Activated CD8-positive, alpha-beta memory T cell treated with anti-CD3 and anti-CD28 coated beads, Interleukin-2, amount 50 U/mL, for 24 hours (primary cell): ENCODE measurements around the gene DSE.

Experiments
- DNase-seq: peaks from one replicate; pipeline ENCODE4 v3.0.0-alpha.2; 2020; ENCODE audit errors: extremely low read depth

The DSE gene

DNA sequence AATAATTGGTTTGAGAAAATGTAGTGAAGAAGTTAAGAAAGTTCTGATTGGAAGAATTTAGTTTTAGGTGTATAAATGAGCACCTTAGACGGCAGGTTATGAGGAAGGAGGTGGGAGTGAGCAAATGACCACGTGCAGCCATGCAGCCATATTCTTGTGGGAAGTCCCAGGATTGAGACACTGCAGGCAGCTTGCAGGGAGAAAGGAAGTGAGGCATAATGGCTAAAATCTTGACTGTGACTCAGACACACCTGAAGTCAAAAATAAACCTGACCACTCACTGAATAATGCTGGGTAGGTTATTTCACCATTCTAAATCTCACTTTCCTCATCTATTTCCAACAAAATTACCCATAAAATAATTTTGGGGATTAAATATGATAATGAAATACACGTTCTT, 16.6 kb downstream of the DSE start:
- DNase-seq, result no peak

DNA sequence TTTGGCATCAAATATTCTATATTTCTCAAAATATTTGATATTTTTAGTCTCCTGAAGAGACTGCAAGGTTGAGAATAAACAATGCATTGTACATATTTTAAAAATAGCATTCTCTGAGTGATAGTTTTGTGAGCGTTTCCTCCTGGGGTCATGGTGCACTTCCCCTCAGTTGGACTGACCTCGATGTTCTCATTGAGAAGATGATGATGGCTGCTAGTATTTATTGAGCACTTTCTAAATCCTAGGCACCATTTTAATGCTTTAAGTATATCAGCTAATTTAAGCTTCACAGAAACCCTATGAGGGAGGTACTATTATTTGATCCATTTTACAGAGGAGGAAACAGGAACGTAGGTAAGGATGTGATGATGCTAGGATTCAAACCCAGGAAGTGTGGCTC, 18.2 kb downstream of the DSE start:
- DNase-seq, result no peak

DNA sequence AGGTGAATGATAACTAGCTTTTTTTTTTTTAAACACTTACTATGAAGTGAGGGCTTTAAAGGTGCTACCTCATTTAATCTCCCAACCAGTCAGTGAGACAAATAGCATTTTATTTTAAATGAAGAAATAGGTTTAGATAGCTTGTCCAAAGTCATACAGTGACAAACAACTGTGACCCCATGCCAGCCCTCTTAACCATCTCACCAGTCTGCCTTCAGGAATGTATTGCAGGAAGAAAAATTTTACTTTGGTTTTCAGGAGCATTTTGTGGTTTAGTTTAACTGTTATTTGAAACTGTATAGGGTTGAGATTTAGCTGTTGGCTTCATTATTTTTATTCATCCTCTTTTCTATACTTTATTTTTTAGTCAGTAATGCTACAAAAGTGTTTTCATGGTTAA, 18.6 kb downstream of the DSE start:
- no peak for DNase-seq

DNA sequence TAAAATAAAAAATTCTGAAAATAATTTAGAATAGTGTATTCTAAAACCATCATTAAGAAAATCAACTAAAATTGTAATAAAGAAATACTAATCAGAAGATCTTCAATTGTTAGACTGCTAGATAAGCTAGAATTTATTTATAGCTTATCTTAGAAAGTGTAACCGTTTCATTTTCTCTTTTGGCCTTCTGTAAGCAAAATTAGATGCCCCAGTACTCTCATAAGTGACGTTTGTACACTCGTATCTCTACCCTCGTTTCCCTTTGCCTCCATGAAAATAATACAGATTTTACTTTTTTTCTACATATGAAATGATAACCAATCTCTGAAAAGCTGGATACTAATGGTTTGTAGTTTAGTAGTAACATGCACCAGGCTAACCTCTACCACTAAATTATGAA, 19.8 kb downstream of the DSE start:
- no peak for DNase-seq

DNA sequence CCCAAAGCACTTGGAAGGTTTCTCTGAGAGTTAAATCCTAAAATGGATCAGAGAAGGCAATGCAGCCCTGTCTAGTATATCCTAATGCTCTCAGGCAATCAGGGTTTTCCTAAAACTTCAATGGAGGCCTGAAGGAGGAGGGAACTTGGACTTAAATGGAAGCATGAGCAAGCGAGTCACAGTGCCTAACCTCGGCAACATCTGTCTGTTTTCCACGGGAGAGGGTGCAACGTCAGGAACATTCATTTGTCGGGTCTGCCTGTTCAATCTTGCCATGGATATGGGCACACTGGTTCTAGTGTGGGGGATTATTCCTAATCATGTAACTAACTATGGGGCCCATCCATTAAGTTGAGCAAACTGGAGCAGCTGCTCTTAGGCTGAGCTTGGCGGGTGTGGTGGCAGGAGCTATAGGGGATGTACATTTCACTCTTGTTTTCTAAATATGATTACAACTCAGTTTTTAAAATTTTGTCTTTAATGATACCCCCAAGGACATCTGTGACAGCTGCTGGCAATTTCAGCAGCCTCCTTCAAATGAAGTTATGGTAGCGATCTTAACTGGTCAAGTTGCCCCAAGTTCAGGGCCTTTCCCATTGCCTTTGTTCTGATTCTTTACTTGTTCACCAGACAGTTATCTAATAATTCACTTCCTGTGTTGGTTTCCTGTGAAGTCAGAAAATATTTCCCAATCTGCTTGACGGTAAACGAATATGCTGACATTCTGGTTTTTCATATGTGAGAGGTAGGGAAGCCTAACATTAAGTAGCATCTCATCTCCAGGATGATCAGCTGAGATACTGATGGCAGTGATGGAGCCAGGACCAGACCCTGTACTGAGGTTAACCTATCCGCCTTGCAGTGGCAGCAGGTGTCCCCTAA, 21.6 kb downstream of the DSE start:
- DNase-seq, result no peak

DNA sequence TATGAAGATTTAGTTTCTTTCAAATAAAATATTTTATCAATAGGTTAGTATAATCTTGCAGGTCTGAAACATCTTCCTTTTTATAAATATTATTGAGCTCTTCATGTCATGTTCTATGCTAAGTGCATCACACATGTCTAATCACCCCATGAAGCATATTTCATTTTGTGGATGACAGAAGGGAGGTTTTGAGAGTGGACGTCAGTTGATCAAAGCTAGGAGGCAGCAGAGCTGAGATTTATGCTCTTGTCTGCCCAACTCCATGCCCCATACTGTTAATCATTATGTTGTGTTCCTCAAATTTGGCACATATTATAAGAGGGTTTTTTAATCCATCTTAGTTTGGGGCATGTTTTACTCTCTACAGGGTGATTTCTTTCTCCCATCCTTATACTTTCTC, 22.7 kb downstream of the DSE start:
- DNase-seq, result no peak

DNA sequence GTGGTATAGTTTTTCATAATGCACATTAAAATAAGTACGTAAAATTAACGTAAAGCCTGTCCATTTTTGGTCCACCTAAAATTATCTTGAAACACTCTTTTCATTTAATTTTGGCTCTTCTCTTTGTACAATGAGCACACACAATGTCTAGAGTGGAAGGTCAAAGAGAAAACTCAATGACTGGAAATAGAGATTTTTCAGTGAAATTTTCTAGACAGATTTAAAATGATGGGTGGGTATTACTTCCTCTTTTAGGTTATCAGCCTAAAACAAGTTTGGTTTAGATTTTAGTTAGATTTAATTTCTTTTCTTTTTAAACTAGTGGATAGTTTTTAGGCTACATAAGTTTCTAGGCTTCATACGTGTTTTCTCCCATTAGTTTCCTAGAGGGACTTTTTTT, 24.9 kb downstream of the DSE start:
- DNase-seq, result no peak

DNA sequence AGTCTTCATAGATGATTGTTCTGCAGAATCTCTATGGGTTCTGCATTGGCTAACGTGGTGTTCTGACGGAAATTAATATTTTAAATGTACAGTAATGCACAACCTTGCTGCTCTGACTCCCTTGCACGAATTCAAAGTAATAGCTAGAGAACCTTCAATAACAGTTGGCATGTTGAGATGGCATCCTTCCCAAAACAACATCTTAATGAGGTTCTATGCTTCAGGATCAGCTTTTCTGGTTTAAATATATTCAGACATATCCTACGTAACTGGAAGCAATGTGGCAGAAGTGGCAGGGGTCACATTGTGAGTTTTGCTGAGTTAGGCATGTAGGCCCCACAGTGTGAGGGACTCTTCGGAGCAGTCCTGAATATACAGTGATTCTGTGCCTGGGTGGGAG, 25.7 kb downstream of the DSE start:
- DNase-seq, result no peak

DNA sequence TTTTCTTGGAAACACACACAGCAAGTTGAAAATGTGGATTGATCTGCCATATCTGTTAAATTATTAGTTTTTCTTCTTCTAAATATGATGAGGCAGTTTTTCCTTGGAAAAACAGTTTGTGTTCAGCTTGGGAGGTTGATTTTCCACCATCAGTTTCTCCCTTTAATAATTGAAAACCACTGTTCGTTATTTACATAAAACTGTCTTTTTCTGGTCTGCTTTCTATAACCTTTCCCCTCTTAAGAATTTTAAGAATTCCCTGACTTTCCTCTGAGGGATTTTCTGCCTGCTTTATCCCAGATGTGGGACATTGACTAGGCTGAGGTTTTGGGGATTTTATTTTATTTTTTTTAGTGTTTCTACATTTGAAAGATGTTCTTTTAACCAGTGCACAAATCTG, 27.2 kb downstream of the DSE start:
- no peak for DNase-seq

DNA sequence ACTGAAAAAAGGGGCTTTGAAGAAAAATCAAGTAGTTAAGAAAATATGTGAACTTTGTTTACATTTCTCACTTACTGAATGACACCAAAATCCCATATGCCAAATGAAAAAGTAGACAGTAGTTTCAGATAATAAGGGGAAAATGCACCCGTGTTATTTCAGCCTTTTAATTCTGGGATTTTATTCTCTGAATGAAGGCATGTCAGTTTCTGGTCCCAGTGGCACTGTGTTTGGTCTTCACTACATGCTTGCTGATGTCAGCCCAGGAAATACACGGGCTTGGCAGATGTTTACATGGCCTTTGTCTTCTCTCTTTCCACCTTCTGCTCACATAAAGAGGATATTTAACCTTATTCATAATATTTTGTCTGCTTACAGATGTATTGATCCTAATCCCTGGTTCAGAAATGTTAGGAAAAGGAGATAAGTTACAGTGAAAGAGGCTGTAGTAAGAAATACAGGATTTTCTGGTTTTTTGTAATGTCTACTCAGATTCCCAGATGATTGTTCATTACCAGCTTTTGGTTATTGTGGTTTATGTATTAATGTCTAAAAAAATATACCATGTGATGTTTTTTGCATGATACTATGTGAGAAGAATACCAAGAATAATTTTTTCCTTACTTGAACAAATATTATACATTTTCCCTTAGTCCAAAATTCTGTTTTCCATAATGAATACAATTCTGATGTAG, 27.7 kb downstream of the DSE start:
- no peak for DNase-seq

DNA sequence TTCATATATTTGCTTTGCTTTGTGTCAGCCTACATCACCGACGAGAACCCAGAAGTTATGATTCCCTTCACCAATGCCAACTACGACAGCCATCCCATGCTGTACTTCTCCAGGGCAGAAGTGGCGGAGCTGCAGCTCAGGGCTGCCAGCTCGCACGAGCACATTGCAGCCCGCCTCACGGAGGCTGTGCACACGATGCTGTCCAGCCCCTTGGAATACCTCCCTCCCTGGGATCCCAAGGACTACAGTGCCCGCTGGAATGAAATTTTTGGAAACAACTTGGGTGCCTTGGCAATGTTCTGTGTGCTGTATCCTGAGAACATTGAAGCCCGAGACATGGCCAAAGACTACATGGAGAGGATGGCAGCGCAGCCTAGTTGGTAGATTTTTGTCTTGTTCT, 28.5 kb downstream of the DSE start:
- no peak for DNase-seq

DNA sequence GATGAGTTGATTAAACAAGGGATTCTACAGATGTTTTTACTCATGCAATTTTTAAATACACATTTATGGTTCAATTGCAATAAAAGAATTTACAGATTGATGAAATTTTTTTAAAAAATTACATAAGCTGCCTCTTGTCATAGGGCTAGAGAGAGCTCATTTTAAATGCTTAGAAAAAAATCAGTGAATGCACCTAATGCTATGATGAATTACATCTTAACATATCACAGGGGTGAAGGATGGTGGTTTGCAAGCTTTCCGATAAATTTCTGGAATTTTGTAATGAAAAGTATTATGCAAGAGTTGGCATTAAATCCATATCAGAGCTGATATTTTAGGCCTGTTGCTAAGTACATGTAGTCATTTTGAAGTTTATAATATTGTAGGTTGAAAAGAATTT, 29.6 kb downstream of the DSE start:
- DNase-seq, result no peak

DNA sequence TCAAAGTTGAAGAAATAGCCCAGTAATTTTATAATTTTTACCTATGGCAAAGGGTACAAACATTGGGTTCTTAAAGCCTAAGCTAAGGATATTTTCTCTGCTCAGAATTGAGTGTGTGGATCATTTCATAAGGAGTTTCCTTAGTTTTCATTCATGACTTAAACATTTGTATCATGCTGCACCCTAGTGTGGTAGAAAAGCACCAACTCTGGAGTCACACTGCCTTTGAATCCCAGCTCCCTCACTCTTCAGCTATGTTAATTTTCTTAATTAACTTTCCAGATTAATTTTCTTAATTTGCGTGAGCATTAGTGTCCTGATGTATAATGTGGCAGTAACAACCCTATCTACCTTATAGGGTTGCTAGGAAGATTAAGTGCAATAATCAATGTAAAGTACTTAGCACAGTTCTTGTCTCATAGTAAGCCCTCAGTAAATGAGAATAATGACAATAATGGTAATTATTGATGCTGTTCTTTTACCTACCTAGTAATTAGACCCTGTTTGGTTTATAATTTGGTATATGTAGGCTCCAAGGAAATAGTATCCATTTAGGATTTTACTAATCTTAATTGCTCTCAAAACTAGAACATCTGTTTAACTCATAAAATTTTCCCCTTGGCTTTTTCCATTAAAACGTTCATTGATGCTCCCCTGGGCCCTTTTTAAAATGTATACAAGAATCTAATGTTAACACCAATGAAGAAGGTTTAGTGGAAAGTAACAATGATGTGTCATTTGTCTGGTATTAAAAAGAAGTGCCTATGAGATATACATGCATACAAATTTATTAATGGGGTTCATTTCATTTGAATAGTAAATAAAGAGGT, 31.6 kb downstream of the DSE start:
- DNase-seq, result no peak

DNA sequence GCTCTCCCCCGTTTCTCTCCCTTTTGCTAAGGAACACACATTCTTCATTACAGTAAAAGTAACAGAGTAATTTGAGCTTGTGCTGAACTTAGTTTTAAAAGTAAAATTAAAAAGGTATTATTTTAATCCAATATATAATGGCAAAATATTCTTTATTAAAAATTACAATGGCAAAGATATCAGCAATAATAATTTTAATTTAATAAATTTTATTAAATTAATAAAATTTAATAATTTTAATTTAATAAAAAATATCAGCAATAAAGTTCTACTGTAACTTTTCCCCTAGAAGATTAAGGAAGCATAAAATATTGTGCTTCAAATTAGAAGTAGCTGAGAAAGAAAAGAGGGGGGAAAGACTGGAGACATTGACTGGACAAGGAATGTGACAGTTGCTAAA, 32.5 kb downstream of the DSE start:
- no peak for DNase-seq

DNA sequence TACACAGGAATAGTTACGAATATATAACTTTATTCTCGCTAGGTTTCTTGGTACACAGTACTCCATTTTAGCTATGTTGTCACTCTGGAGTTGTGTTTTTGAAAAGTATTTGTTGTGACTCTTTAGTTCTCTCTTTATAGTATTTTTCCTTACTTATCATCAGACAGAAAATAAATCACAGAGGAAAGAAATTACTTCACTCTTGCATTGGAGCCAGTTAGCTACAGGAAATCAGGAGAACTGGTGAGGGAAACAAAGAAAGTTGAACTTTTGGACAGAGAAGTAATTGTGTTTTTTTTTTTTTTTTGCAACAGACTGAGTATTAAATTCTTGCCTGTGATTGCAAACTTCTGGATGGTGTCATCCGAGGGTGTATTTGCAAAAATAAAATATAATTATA, 33.9 kb downstream of the DSE start:
- no peak for DNase-seq

DNA sequence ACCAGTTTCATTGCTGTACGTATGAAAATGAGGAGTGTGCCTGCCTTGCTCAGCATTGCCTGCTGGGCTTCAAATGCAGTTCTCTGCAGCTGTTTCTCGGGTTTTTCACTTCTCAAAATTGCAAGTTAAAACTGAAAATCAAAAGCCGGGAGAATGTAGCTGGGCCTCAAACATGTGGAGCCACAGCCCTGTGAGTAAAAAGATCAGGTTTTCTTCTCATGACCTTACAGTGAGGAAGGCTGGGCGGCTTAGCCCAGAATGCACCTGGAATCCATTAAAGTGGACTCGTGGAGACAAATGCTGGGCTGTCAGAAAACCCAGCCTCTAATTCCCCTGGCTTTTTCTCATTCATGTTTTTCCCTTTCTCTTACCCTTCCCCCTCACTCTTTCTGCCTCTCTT, 34.4 kb downstream of the DSE start:
- no peak for DNase-seq

DNA sequence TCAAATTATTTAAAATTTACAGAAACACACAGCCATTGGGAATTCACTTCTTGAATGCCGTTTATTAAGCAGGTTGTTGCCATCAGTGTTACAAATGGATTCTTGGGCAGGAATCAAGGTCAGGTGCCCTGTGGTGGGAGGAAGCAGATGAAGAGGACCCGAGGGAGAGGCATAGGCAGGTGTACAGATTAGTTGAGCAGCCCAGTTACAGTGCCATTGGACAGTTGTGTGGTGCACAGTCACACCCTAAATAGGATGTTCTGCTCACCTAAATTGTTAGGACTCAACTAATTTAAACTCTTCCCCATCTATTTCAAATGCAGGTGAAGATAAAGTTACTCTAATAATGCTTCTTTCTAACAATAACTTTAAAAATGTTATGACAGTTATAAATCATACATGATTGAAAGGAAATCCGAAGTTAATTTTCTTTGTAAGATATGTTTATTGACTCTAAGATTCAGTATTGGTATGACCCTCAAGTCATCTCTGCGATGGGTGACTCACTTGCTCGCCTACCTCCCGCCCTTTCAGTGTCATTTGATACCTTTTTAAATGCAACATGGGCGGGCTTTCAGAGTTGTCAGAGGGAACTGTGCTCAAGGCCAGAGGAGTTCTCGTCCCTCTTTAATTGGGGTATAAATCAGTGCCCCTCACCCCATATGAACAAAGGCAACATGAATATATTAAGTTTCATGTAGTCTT, 35.1 kb downstream of the DSE start:
- DNase-seq, result no peak

DNA sequence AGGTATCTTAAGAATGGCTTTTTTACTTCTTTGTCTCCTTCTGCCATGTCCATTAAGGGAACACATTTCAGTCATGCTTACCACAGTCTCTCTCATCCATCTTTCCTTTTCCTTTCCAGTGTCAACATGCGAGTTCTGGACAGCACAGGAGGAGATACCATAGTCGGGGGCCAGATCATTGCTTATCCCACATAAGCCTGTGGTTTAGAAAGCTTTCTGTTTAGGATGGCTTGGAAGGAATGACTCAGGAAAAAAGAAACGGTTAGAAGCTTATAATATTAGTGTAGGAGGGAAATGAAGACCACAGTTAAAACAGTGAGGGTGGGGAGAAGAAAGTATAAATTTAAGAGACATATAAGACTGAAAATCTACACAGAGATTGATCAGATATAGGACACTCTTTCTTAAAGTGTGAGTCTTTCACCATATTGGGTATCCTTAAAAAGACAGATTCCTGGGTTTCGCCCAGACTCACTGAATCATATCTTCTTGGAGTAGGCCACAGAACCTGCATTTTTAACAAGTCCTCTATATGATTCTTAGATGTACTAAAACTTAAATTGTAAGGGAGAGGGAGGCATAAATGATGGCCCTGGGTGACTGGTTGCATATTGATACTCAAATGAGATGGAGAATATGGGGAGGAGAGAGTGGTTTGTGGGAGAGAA, 36.1 kb downstream of the DSE start:
- no peak for DNase-seq

DNA sequence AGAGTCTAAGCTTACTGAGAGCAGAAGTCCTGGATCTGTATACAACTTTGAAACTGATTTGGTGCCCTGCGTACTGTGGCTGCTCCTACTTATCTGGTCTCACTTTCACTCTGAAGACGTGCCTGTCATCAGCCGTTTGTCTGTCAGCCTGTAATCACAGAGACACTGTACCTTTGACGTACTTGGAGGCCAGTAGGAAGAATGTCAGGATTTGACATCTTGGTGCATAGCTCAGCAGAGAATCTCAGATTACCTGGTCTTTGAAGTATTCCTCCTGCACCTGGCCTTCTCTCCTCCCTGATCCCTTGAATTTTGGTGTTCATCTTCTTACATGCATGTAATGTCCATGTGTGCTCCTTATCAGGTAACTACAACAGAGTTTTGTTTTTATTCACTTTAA, 37.7 kb downstream of the DSE start:
- no peak for DNase-seq

DNA sequence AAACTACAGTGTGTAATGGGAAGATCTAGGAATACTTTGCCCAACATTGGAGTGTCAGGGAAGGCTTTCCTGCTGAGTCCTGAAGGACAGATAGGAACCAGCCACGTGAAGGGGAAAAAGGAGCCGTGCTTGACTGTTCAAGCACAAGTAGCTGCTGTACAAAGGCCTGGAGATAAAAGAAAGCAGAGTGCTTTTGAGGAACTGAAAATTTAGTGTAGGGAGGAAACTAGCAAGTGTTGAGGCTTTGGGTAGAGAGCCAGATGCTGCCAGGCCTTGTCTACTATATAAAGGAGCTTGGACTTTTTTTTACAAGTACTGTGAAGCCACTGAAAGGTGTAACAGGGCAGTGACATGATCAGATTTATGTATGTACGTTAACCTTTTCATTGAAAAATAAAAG, 39.0 kb downstream of the DSE start:
- DNase-seq, result no peak

DNA sequence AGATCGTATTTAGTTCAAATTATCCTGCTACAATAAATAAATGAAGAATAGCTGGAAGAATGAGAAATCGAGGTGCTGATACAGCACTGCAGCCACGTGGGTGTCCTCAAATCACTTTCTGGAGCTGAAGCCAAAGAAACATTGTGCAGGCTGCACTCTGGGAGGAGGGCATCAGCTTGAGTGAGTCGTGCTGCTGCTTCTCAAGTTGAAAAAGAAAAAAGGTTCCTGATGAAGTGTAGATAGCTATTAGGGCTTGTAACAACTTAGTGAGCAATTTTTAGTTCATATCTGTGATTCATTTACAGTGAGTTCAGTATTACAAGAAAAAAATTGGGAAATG, 40.5 kb downstream of the DSE start:
- no peak for DNase-seq

DNA sequence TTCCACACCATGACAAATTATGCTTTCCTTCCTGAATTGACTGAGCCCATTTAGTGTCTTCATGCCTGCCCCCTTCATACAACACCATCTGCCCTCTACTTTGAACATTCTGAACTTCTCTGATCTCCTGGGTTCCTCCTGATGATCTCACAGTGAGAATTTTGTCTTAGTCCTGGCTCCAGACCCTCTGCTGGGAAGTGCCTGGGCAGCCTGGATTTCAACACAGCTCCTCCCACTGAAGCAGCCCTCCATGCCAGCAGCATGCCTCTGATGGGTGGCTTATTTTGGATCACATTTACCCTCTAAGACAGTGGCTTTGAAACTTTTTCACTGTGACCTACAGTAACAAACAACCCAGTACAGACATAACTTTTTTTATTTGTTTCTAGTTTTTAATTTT, 41.5 kb downstream of the DSE start:
- no peak for DNase-seq
